H7 (cell line): ENCODE results near the gene SLC13A3. TPM values are rescaled to one million over a fixed set of nuclear protein-coding genes. Genes with fewer than 3 reads are reported as not detected.

Experiments
- DNase-seq: peaks from one replicate; pipeline ENCODE4 v3.0.0; 2012
- H3K27me3 ChIP-seq: 2 replicates; pipeline ENCODE4 v1.6.0; 2011; ENCODE audit warnings: mild to moderate bottlenecking, low read length; ENCODE audit not compliant: control insufficient read depth, insufficient read depth
- H3K36me3 ChIP-seq: replicated peaks from 2 replicates; pipeline ENCODE4 v1.5.1; 2011; ENCODE audit warnings: low read length; ENCODE audit not compliant: control insufficient read depth, insufficient read depth
- H3K4me3 ChIP-seq: 2 replicates; pipeline ENCODE4 v1.5.1; 2011; ENCODE audit warnings: low read depth, mild to moderate bottlenecking, control low read depth, low read length, moderate library complexity; ENCODE audit not compliant: insufficient read depth
- total RNA-seq: library from RNA; depleted of rRNA; stranded (reverse); fragments of >200 nt; shearing (Covaris generic); gene quantifications from 2 replicates; pipeline ENCODE4 v1.2.3, GENCODE V29; 2014; rRNA removed

SLC13A3 gene
- total RNA-seq = 6.9 and 11.8 TPM in 2 replicates

GRCh38 chr20:46651091-46651962 is at the start of gene SLC13A3:
Gene SLC13A3, minus strand, starts transcription at chr20:46651459. Its CDS starts 38 bp downstream, at chr20:46651421.
- Histone ChIP-seq H3K36me3 (no peaks in the 10 kb centered on the region), H3K4me3 (peak within 1 kb of the TSS; percentile 32), H3K27me3 (peaks cover 7% of the 10 kb centered on the region; the same call in 1 of the 2 replicates)
- peak; percentile 94 for DNase-seq

- no peak overlapping the region for H3K4me3 ChIP-seq
- no peak for DNase-seq
- no peaks in the 10 kb centered on the region for H3K27me3 ChIP-seq
- H3K36me3 ChIP-seq = no peaks in the 10 kb centered on the region
Measured at GRCh38 chr20:46701057-46701456, 49.8 kb upstream of the SLC13A3 start.

GRCh38 chr20:46700481-46700880 is 49.2 kb upstream of the SLC13A3 start:
- no peak for DNase-seq
- H3K4me3 ChIP-seq = no peak overlapping the region
- H3K36me3 ChIP-seq = no peaks in the 10 kb centered on the region
- no peaks in the 10 kb centered on the region for H3K27me3 ChIP-seq

- Histone ChIP-seq H3K36me3 (no peaks in the 10 kb centered on the region), H3K4me3 (no peak overlapping the region), H3K27me3 (no peaks in the 10 kb centered on the region)
- no peak for DNase-seq
Measured at GRCh38 chr20:46699651-46700359, 48.5 kb upstream of the SLC13A3 start.

GRCh38 chr20:46698788-46699187 is 47.5 kb upstream of the SLC13A3 start:
- Histone ChIP-seq H3K36me3 (no peaks in the 10 kb centered on the region), H3K27me3 (no peaks in the 10 kb centered on the region), H3K4me3 (no peak overlapping the region)
- DNase-seq = no peak

GRCh38 chr20:46696791-46697279 is 45.6 kb upstream of the SLC13A3 start:
- H3K27me3 ChIP-seq = no peaks in the 10 kb centered on the region
- H3K4me3 ChIP-seq = no peak overlapping the region
- DNase-seq = no peak
- H3K36me3 ChIP-seq = no peaks in the 10 kb centered on the region

GRCh38 chr20:46695892-46696291 is 44.6 kb upstream of the SLC13A3 start:
- DNase-seq = no peak
- Histone ChIP-seq H3K36me3 (no peaks in the 10 kb centered on the region), H3K27me3 (no peaks in the 10 kb centered on the region), H3K4me3 (no peak overlapping the region)

- Histone ChIP-seq H3K4me3 (no peak overlapping the region), H3K36me3 (no peaks in the 10 kb centered on the region), H3K27me3 (no peaks in the 10 kb centered on the region)
- DNase-seq = no peak
Measured at GRCh38 chr20:46694484-46694883, 43.2 kb upstream of the SLC13A3 start.

GRCh38 chr20:46691196-46691595 is 39.9 kb upstream of the SLC13A3 start:
- Histone ChIP-seq H3K36me3 (peaks cover 6% of the 10 kb centered on the region), H3K4me3 (no peak overlapping the region), H3K27me3 (no peaks in the 10 kb centered on the region)
- DNase-seq = no peak

- Histone ChIP-seq H3K36me3 (peaks cover 9% of the 10 kb centered on the region), H3K4me3 (no peak overlapping the region; the same call in 1 of the 2 replicates), H3K27me3 (no peaks in the 10 kb centered on the region)
- no peak for DNase-seq
Measured at GRCh38 chr20:46690219-46691106, 39.2 kb upstream of the SLC13A3 start.

GRCh38 chr20:46689754-46690085 is 38.5 kb upstream of the SLC13A3 start:
- no peak for DNase-seq
- no peaks in the 10 kb centered on the region for H3K27me3 ChIP-seq
- H3K4me3 ChIP-seq = peak overlapping the region; percentile 19
- peaks cover 9% of the 10 kb centered on the region for H3K36me3 ChIP-seq

- H3K27me3 ChIP-seq = no peaks in the 10 kb centered on the region
- DNase-seq = peak; percentile 90
- peaks cover 9% of the 10 kb centered on the region for H3K36me3 ChIP-seq
- peak within 1 kb of the TSS; percentile 94 for H3K4me3 ChIP-seq
Measured at GRCh38 chr20:46689082-46689753, 38.0 kb upstream of the SLC13A3 start, which contains the start of gene TP53RK. Gene TP53RK, minus strand, starts transcription at chr20:46689444. Its CDS starts 30 bp downstream, at chr20:46689414.

GRCh38 chr20:46688151-46689081 is 37.2 kb upstream of the SLC13A3 start:
- Histone ChIP-seq H3K27me3 (no peaks in the 10 kb centered on the region), H3K36me3 (peaks cover 9% of the 10 kb centered on the region), H3K4me3 (peak overlapping the region; percentile 94)
- no peak for DNase-seq
